AG04449 (cell line): ENCODE data around the gene HOXB6.

ENCODE experiments used
- CTCF ChIA-PET: fragments of 350-600 bp; formaldehyde crosslinking; extraction: SDS; loops from one replicate; lab custom pipeline; 2021; ENCODE audit warnings: antibody characterized with exemption; lab: Yijun Ruan, JAX
- POLR2A ChIA-PET: fragments of 400-600, 350-600 bp; formaldehyde crosslinking; extraction: SDS; loops from one replicate; lab custom pipeline; 2020; ENCODE audit warnings: antibody characterized with exemption, inconsistent platforms; lab: Yijun Ruan, JAX
- DNase-seq: peaks from one replicate; pipeline ENCODE4 v3.0.0-alpha.2; 2010; ENCODE audit warnings: low read depth, low spot score
- H3K4me3 ChIP-seq: 2 replicates; pipeline ENCODE4 v1.5.1; 2011; ENCODE audit warnings: low read depth, mild to moderate bottlenecking, control low read depth, low read length
- CTCF ChIP-seq: IDR thresholded peaks from one replicate; pipeline ENCODE4 v1.5.1; 2011; ENCODE audit warnings: mild to moderate bottlenecking, moderate library complexity, low read length, control low read depth, inconsistent platforms; ENCODE audit not compliant: insufficient read depth; ENCODE audit errors: missing control alignments

HOXB6 gene

DNA sequence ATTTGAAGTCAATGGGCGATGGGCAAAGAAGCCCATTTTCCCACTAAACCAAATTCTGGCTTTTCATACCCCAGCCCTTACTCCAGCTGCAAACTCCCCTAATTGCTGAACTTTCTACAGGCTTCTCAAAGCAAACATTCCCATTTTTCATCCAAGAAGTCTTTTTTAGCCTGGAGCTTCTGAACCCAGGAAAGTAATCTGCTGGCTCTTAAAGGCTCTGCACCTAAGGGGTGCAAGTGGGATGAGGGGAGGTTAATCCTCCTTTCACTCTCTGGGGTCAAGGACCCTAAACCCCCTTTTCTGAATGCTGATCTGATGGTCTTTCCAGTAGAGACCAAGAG is 3.7 kb upstream of the HOXB6 start:
- CTCF ChIA-PET: interaction anchor here (0.7 to 4.5 kb wide), 7 partner anchors 9 to 582 kb away, joined by 3 to 23 read pairs (median 6); no protein-coding TSS in a partner anchor
- POLR2A ChIA-PET: interaction anchor here (0.8 to 1.4 kb wide), 3 partner anchors 10 to 20 kb away, joined by 3 to 5 read pairs (median 4); no protein-coding TSS in a partner anchor
- no peak overlapping the region for H3K4me3 ChIP-seq
- no peak for DNase-seq
- no peak for TF ChIP-seq CTCF

DNA sequence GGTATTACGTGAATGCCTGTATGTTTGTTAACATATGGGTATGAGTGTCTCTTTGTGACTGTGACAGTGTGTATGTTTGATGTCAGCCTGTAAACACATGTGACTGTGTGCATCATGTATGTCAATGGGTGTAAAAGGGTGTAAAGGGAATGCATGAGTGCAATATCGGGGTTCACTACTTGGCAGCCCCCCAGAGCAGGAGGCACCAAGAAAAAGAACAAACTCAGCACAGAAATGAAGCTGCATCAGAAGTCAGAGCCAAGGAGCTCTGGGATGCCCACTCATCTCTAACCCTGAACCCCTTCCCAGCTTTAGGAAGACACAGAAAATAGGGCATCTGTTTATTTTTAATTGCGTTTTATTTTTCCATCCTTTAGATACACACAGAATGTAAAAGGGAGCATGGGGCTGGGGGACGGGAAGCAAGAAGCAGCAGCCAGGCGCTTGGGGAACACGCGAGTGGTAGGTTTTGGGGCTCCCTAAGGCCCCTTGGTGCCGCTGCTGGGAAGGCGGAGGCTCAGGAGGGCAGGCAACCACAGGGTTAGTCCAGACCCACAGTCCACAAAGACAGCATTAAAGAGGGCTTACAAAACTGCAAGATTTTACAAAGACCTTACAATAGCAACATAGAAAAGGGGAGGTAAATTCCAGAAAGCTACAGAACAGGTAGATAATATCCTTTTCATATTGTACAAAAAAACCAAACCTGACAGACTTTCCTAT is 2.3 kb upstream of the HOXB6 start:
- H3K4me3 ChIP-seq: no peak overlapping the region
- POLR2A ChIA-PET: no interaction called here

GRCh38 chr17:48605991-48606891 is 1.5 kb upstream of the HOXB6 start:
- no peak for DNase-seq
- no peak overlapping the region for H3K4me3 ChIP-seq
- ChIA-PET CTCF (interaction anchor here (0.7 to 4.5 kb wide), 9 partner anchors 8 to 298 kb away, joined by 3 to 23 read pairs (median 5); no protein-coding TSS in a partner anchor), POLR2A (no interaction called here)
- TF ChIP-seq CTCF: no peak

More for the DNA sequence above, 2.3 kb upstream of the HOXB6 start:
- TF ChIP-seq CTCF: no peak
- no peak for DNase-seq
- CTCF ChIA-PET: interaction anchor here (0.7 to 4.5 kb wide), 10 partner anchors 11 to 391 kb away, joined by 3 to 23 read pairs (median 4); no protein-coding TSS in a partner anchor

GRCh38 chr17:48605409-48605919 is 678 bp upstream of the HOXB6 start:
- ChIA-PET CTCF (interaction anchor here (0.7 to 4.5 kb wide), 7 partner anchors 7 to 299 kb away, joined by 3 to 23 read pairs (median 3); no protein-coding TSS in a partner anchor), POLR2A (no interaction called here)
- peak overlapping the region; percentile 33; the same call in 1 of the 2 replicates for H3K4me3 ChIP-seq
- DNase-seq: no peak
- TF ChIP-seq CTCF: no peak

DNA sequence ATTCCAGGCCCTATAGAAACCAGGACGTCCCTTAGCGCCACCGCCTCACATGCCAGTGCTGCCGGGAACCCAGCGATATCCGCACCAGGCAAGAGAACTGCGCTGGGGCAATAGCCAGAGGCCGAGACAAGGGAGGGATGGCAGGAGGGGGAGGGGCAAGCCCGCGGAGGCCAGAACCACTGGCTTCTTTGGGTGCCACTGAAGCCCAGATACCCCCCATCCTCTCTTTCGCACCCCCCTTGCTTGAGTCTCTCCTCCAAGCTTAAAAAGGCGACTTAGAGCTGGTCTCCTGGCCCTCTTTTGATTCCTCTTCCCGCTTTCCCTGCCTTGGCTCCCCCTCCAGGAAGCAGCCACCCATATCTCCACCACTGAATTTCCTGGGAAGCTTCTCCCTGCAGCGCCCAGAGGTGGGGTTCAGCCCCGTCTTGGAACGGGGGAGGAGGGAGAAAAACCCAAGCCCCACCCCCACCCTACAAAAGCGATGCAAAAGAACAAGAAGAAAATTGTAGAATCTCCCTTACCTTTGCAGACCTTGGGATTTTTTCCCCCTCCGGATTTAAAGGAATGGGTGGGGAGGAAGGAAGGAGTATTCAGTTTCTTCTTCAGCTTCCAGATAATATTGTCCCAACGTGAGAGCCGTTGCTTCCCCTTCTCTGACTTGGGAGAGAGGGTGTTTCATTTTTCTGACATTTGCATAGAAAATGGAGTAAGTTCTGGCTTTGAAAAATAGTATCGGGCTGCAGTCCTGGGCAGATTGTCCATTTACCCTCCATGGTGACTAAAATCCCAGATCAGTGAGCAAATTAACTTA is 622 bp downstream of the HOXB6 start:
- ChIA-PET POLR2A (interaction anchor here (0.7 to 1.2 kb wide), 2 partner anchors 9 to 122 kb away, joined by 3 to 4 read pairs; no protein-coding TSS in a partner anchor), CTCF (interaction anchor here (0.9 to 1.2 kb wide), 3 partner anchors 14 to 276 kb away, joined by 3 to 4 read pairs (median 3); no protein-coding TSS in a partner anchor)
- no peak for DNase-seq
- peak overlapping the region; percentile 68 for H3K4me3 ChIP-seq
- no peak for TF ChIP-seq CTCF
